Ureter (tissue), 1 donor: ENCODE results near the gene KPTN. TPM values are rescaled to one million over a fixed set of nuclear protein-coding genes. Genes with fewer than 3 reads are reported as not detected.

ENCODE experiments used
- DNase-seq: peaks from one replicate; pipeline ENCODE4 v3.0.0-alpha.2; 2020; ENCODE audit warnings: low spot score
- total RNA-seq: library from RNA; stranded (reverse); gene quantifications from one replicate; pipeline ENCODE4 v1.2.4, GENCODE V29; 2023
- donor health status: DM: yes; HTN: yes; CAD: no.

KPTN gene
- total RNA-seq, 1 donor from 2014 or later: 13.9 TPM

GRCh38 chr19:47509170-47509847 is 25.3 kb upstream of the KPTN start:
- DNase-seq: no peak

- DNase-seq: no peak
Measured at GRCh38 chr19:47508721-47509120, 24.7 kb upstream of the KPTN start.

- no peak for DNase-seq
Measured at GRCh38 chr19:47507924-47508553, 24.0 kb upstream of the KPTN start.

- DNase-seq: no peak
Measured at GRCh38 chr19:47507012-47507411, 23.0 kb upstream of the KPTN start.

- no peak for DNase-seq
Measured at GRCh38 chr19:47506459-47506858, 22.4 kb upstream of the KPTN start.

GRCh38 chr19:47505506-47505905 is 21.5 kb upstream of the KPTN start:
- no peak for DNase-seq

GRCh38 chr19:47503826-47504150 is 19.8 kb upstream of the KPTN start:
- DNase-seq: no peak

GRCh38 chr19:47503130-47503825 is 19.3 kb upstream of the KPTN start:
- no peak for DNase-seq

GRCh38 chr19:47499863-47500830 is 16.1 kb upstream of the KPTN start:
- DNase-seq: no peak

GRCh38 chr19:47499371-47499770 is 15.4 kb upstream of the KPTN start:
- DNase-seq: no peak

- DNase-seq: no peak
Measured at GRCh38 chr19:47498561-47498960, 14.5 kb upstream of the KPTN start.

GRCh38 chr19:47497821-47498520 is 14.0 kb upstream of the KPTN start:
- DNase-seq: no peak

- no peak for DNase-seq
Measured at GRCh38 chr19:47497050-47497766, 13.2 kb upstream of the KPTN start.

- no peak for DNase-seq
Measured at GRCh38 chr19:47495478-47496372, 11.7 kb upstream of the KPTN start.

- DNase-seq: no peak
Measured at GRCh38 chr19:47494729-47495128, 10.7 kb upstream of the KPTN start.

GRCh38 chr19:47494211-47494547 is 10.2 kb upstream of the KPTN start:
- no peak for DNase-seq

- no peak for DNase-seq
Measured at GRCh38 chr19:47493378-47494210, 9.6 kb upstream of the KPTN start.

- no peak for DNase-seq
Measured at GRCh38 chr19:47492571-47493377, 8.8 kb upstream of the KPTN start.
